B cell (primary cell): ENCODE data around the gene CPA2. TPM values are rescaled to one million over a fixed set of nuclear protein-coding genes. Genes with fewer than 3 reads are reported as not detected.
"Not testable (repeated sequence)": the region's sequence is repeated elsewhere in the genome, so short reads cannot be mapped to it uniquely, and the experiment has no call there.

ENCODE experiments used
- ATAC-seq: fragments of 200-7000 bp; cut with Tn5 transposase; one replicate; pipeline ENCODE4 v1.10.0; 2021; ENCODE audit warnings: low read depth, mild to moderate bottlenecking, moderate number of reproducible peaks, moderate library complexity
- CTCF ChIA-PET: fragments of 350-600 bp; sonication (Branson Sonifier 250); formaldehyde crosslinking; loops from one replicate; lab custom pipeline; 2021; ENCODE audit warnings: antibody characterized with exemption, inconsistent platforms; lab: Charles Lee
- POLR2A ChIA-PET: fragments of 350-600 bp; sonication (Branson Sonifier 250); formaldehyde crosslinking; loops from one replicate; lab custom pipeline; 2021; ENCODE audit warnings: antibody characterized with exemption; lab: Charles Lee
- DNase-seq: peaks from one replicate; pipeline ENCODE4 v3.0.0; 2013
- H2AFZ ChIP-seq: 2 replicates; pipeline ENCODE4 v1.6.1; 2012; ENCODE audit warnings: mild to moderate bottlenecking, low read depth, low read length; ENCODE audit not compliant: insufficient read depth, poor library complexity, severe bottlenecking
- H3K27ac ChIP-seq, 2 donors: 1 replicate in 1 of 2; 2 replicates in 1 of 2; pipeline ENCODE4 v1.5.1; 2012 to 2013; ENCODE audit warnings: low read length in 2 of 2, mild to moderate bottlenecking in 2 of 2, moderate library complexity in 1 of 2
- H3K27me3 ChIP-seq, 4 experiments: fragments of 200-600 bp in 1 of 4; sonication (generic) in 1 of 4; replicated peaks in 1 of 4; 1 replicate in 2 of 4; 2 replicates in 2 of 4; pipeline versions ENCODE4 v1.6.1 to v1.7.0; 2013 to 2016; ENCODE audit warnings: low read length in 3 of 4, mild to moderate bottlenecking in 2 of 4, mixed read lengths in 1 of 4, moderate library complexity in 1 of 4; ENCODE audit not compliant: insufficient read depth in 4 of 4, control insufficient read depth in 3 of 4; ENCODE audit errors: control extremely low read depth in 1 of 4
- H3K36me3 ChIP-seq, 2 experiments: replicated peaks in 1 of 2; 1 replicate in 1 of 2; 2 replicates in 1 of 2; pipeline versions ENCODE4 v1.6.1 to v1.7.1; 2013; ENCODE audit warnings: low read length in 1 of 2; ENCODE audit not compliant: insufficient read depth in 2 of 2, control insufficient read depth in 1 of 2; ENCODE audit errors: control extremely low read depth in 1 of 2, extremely low read depth in 1 of 2
- H3K4me1 ChIP-seq, 2 donors: fragments of 200-600 bp in 1 of 2; sonication (generic) in 1 of 2; 1 replicate in 1 of 2; 2 replicates in 1 of 2; pipeline versions ENCODE4 v1.5.1 to v1.6.1; 2013 to 2017; ENCODE audit warnings: low read length in 2 of 2; ENCODE audit not compliant: control insufficient read depth in 2 of 2, insufficient read depth in 2 of 2
- H3K4me2 ChIP-seq: replicated peaks from 2 replicates; pipeline ENCODE3; 2012; ENCODE audit warnings: mild to moderate bottlenecking, low read depth, low read length; ENCODE audit not compliant: poor library complexity, severe bottlenecking
- H3K4me3 ChIP-seq, 5 experiments: fragments of 200-600 bp in 1 of 5; sonication (generic) in 1 of 5; 1 replicate in 3 of 5; 2 replicates in 2 of 5; pipeline versions ENCODE4 v1.5.1 to v1.7.0; 2011 to 2016; ENCODE audit warnings: low read length in 4 of 5, mild to moderate bottlenecking in 4 of 5, low read depth in 2 of 5, control low read depth in 1 of 5, moderate library complexity in 1 of 5; ENCODE audit not compliant: insufficient read depth in 1 of 5; ENCODE audit errors: control extremely low read depth in 1 of 5, extremely low read depth in 1 of 5
- H3K79me2 ChIP-seq: fragments of 200-600 bp; sonication (generic); one replicate; pipeline ENCODE4 v1.6.0; 2016; ENCODE audit warnings: low read length; ENCODE audit not compliant: control insufficient read depth, insufficient read depth
- H3K9ac ChIP-seq: fragments of 200-600 bp; sonication (generic); 2 replicates; pipeline ENCODE4 v1.6.1; 2017; ENCODE audit warnings: mild to moderate bottlenecking, low read length, moderate library complexity
- H3K9me3 ChIP-seq, 3 donors: one replicate each; pipeline versions ENCODE4 v1.6.1 to v1.7.1; 2013; ENCODE audit warnings: low read length in 2 of 3; ENCODE audit not compliant: control insufficient read depth in 2 of 3, insufficient read depth in 1 of 3; ENCODE audit errors: control extremely low read depth in 1 of 3
- H4K20me1 ChIP-seq: 2 replicates; pipeline ENCODE4 v1.6.0; 2012; ENCODE audit warnings: mild to moderate bottlenecking, low read length; ENCODE audit not compliant: insufficient read depth, control insufficient read depth, poor library complexity, severe bottlenecking
- H3K27ac Mint-ChIP-seq: one replicate; pipeline ENCODE4 v1.8.0; 2021; ENCODE audit warnings: mixed read lengths
- H3K27me3 Mint-ChIP-seq: one replicate; pipeline ENCODE4 v1.8.0; 2021; ENCODE audit warnings: mixed read lengths
- H3K4me1 Mint-ChIP-seq: one replicate; pipeline ENCODE4 v1.8.0; 2021; ENCODE audit warnings: mixed read lengths
- H3K4me3 Mint-ChIP-seq: one replicate; pipeline ENCODE4 v1.8.0; 2021; ENCODE audit warnings: mixed read lengths
- H3K9me3 Mint-ChIP-seq: one replicate; pipeline ENCODE4 v1.8.0; 2022; ENCODE audit warnings: mixed read lengths; ENCODE audit not compliant: insufficient read depth
- CTCF ChIP-seq: fragments of 200-600 bp; IDR thresholded peaks from one replicate; pipeline ENCODE4 v1.8.0; 2022; ENCODE audit warnings: antibody characterized with exemption, mild to moderate bottlenecking
- EZH2 ChIP-seq: IDR thresholded peaks from 2 replicates; pipeline ENCODE4 v1.6.1; 2012; ENCODE audit warnings: borderline replicate concordance, low read depth, mild to moderate bottlenecking, moderate library complexity, low read length; ENCODE audit not compliant: insufficient read depth, poor library complexity, severe bottlenecking
- WGBS: methylation state at CpG from one replicate; pipeline ENCODE4 v1.1.5; 2013; ENCODE audit warnings: missing lambda C conversion rate; ENCODE audit not compliant: insufficient coverage; 5-methylcytosine and 5-hydroxymethylcytosine counted together
- intact Hi-C: fragments of 100-400 bp; cut with micrococcal nuclease; formaldehyde crosslinking; loops from one replicate; pipeline ENCODE4 v1.10.0; 2022
- polyA plus RNA-seq: library from polyadenylated mRNA; depleted of rRNA; stranded (reverse); fragments of >200 nt; gene quantifications from 2 replicates; pipeline ENCODE4 v1.2.3, GENCODE V29; 2012
- total RNA-seq, 2 donors: library from RNA; stranded (reverse); fragments of 120-200 nt in 1 of 2; gene quantifications; 1 replicate in 1 of 2; 2 replicates in 1 of 2; pipeline versions ENCODE4 v1.2.3 to v1.2.4, GENCODE V29; 2013 to 2022

CPA2 gene
- total and polyA plus RNA-seq, 2 donors (not counting 1 experiment from before 2014, with no cell fraction given): not detected

- ChIA-PET POLR2A (no interaction called here), CTCF (no interaction called here)
- Histone ChIP-seq H3K79me2 (no peaks in the 10 kb centered on the region), H4K20me1 (no peaks in the 10 kb centered on the region), H3K9ac (no peak overlapping the region), H3K4me1 (no peaks in the 10 kb centered on the region), H3K4me2 (no peak overlapping the region), H3K27me3 (no peaks in the 10 kb centered on the region), H3K36me3 (no peaks in the 10 kb centered on the region), H3K27ac (no peak overlapping the region), H3K9me3 (no peaks in the 10 kb centered on the region), H2AFZ (no peak overlapping the region), H3K4me3 (no peak overlapping the region)
- Mint-ChIP-seq H3K4me3 (no peak overlapping the region), H3K27me3 (peaks cover 6% of the 10 kb centered on the region), H3K27ac (no peak overlapping the region), H3K9me3 (no peaks in the 10 kb centered on the region), H3K4me1 (no peaks in the 10 kb centered on the region)
- WGBS: 86% methylated on average over 1 of the region's 7 CpGs
- intact Hi-C loops: no loop called here
- no peak for ATAC-seq
- DNase-seq: no peak
- no peak for TF ChIP-seq EZH2
- no peak for TF ChIP-seq CTCF
Observed at GRCh38 chr7:130228840-130229502, 37.7 kb upstream of the CPA2 start.

- H3K27me3 Mint-ChIP-seq, CTCF ChIA-PET, H3K4me3 Mint-ChIP-seq, H3K4me1 ChIP-seq, H3K79me2 ChIP-seq, intact Hi-C loops, H2AFZ ChIP-seq, H3K4me3 ChIP-seq, H4K20me1 ChIP-seq, H3K27ac Mint-ChIP-seq, H3K4me1 Mint-ChIP-seq, H3K27ac ChIP-seq, H3K9ac ChIP-seq, H3K4me2 ChIP-seq, H3K27me3 ChIP-seq, DNase-seq, H3K36me3 ChIP-seq, H3K9me3 ChIP-seq, H3K9me3 Mint-ChIP-seq, POLR2A ChIA-PET, ATAC-seq: not testable (repeated sequence)
- 97% methylated on average over 22 of the region's 28 CpGs for WGBS
Observed at GRCh38 chr7:130229981-130230380, 36.7 kb upstream of the CPA2 start.
